HL-60/S4 treated with phorbol 12-myristate 13-acetate at 8.2 ng/mL for 4 days and 3 days (cell line): ENCODE data around the gene KLHDC3.

Source experiments
- in situ Hi-C: fragments of 300-500 bp; cut with MboI; formaldehyde crosslinking; loops from 2 replicates; pipeline ENCODE4 v1.15.0; 2022; ENCODE audit warnings: low sequenced_read_pairs

KLHDC3 gene

GRCh38 chr6:43053545-43054205, 39.6 kb downstream of the KLHDC3 start, which contains the start of gene CUL7:
Gene CUL7, minus strand, starts transcription at chr6:43053851. Its CDS starts 1,063 bp downstream, at chr6:43052788.
- in situ Hi-C loops = no loop called here

GRCh38 chr6:43054206-43054943, 40.3 kb downstream of the KLHDC3 start:
- in situ Hi-C loops = no loop called here

- in situ Hi-C loops = no loop called here
Measured at GRCh38 chr6:43055966-43056365, 41.9 kb downstream of the KLHDC3 start.

- in situ Hi-C loops = no loop called here
Measured at GRCh38 chr6:43058531-43058930, 44.5 kb downstream of the KLHDC3 start.

- in situ Hi-C loops = loop anchor here (10.0 kb wide), 1 partner anchor 85 kb away; no protein-coding TSS in a partner anchor
Measured at GRCh38 chr6:43059168-43060033, 45.4 kb downstream of the KLHDC3 start, which contains the start of the genes KLC4 and MRPL2. Gene KLC4, plus strand, starts transcription at chr6:43059631. Its CDS starts 1,705 bp downstream, at chr6:43061336. Gene MRPL2, minus strand, starts transcription at chr6:43059434. Its CDS starts 53 bp downstream, at chr6:43059381.

GRCh38 chr6:43060034-43060754, 46.1 kb downstream of the KLHDC3 start:
- in situ Hi-C loops = loop anchor here (10.0 kb wide), 1 partner anchor 85 kb away; no protein-coding TSS in a partner anchor

- in situ Hi-C loops = loop anchor here (10.0 kb wide), 1 partner anchor 84 kb away; no protein-coding TSS in a partner anchor
Measured at GRCh38 chr6:43060755-43061633, 46.9 kb downstream of the KLHDC3 start.

- in situ Hi-C loops = loop anchor here (10.0 kb wide), 1 partner anchor 83 kb away; no protein-coding TSS in a partner anchor
Measured at GRCh38 chr6:43061861-43062260, 47.8 kb downstream of the KLHDC3 start.

GRCh38 chr6:43062818-43063217, 48.8 kb downstream of the KLHDC3 start:
- in situ Hi-C loops = loop anchor here (10.0 kb wide), 1 partner anchor 82 kb away; no protein-coding TSS in a partner anchor

GRCh38 chr6:43070028-43070632, 56.1 kb downstream of the KLHDC3 start:
- in situ Hi-C loops = no loop called here
